ENCODE results near the gene PNPLA6. TPM values are rescaled to one million over a fixed set of nuclear protein-coding genes. Genes with fewer than 3 reads are reported as not detected.

PNPLA6 gene
- total RNA-seq, 1 donor from 2014 or later, result 82.0 TPM

DNA sequence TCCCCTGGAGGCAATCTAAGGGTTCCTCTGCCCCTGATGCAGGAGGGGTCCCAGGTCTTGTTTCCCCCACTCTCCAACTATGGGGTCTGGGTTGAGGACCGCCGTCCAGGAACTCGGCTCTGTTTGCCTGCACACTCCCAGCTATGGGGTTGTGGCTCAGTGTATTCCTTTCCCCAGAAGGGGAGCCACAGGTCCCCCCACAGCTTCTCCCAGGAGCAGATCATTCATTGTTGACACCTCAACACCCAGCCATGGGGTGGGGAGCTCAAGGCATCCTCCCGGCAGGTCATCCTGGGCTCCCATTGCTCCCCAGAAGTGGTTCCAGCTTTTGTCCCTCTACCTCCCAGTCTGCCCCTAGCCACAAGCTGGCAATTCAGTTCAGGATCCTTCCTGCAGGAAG, 18.6 kb upstream of the PNPLA6 start:
- Mint-ChIP-seq H3K4me1 (ENCODE audit: low read depth, unreplicated experiment) (peaks cover 15% of the 10 kb centered on the region), H3K27ac (ENCODE audit: unreplicated experiment) (peak overlapping the region; percentile 94), H3K9me3 (ENCODE audit: unreplicated experiment) (peaks cover 19% of the 10 kb centered on the region), H3K27me3 (ENCODE audit: unreplicated experiment) (peaks cover 19% of the 10 kb centered on the region), H3K4me3 (ENCODE audit: unreplicated experiment) (peak overlapping the region; percentile 93), H3K36me3 (ENCODE audit: unreplicated experiment) (no peaks in the 10 kb centered on the region)
- no peak for DNase-seq
- TF ChIP-seq, protein P1, sequence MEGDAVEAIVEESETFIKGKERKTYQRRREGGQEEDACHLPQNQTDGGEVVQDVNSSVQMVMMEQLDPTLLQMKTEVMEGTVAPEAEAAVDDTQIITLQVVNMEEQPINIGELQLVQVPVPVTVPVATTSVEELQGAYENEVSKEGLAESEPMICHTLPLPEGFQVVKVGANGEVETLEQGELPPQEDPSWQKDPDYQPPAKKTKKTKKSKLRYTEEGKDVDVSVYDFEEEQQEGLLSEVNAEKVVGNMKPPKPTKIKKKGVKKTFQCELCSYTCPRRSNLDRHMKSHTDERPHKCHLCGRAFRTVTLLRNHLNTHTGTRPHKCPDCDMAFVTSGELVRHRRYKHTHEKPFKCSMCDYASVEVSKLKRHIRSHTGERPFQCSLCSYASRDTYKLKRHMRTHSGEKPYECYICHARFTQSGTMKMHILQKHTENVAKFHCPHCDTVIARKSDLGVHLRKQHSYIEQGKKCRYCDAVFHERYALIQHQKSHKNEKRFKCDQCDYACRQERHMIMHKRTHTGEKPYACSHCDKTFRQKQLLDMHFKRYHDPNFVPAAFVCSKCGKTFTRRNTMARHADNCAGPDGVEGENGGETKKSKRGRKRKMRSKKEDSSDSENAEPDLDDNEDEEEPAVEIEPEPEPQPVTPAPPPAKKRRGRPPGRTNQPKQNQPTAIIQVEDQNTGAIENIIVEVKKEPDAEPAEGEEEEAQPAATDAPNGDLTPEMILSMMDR (IDR thresholded peaks at IDR 0.05; ENCODE audit: partially characterized antibody, unreplicated experiment), result no peak

GRCh38 chr19:7519361-7520130, 16.0 kb upstream of the PNPLA6 start:
- peaks cover 20% of the 10 kb centered on the region for H3K9me3 Mint-ChIP-seq (ENCODE audit: unreplicated experiment)
- H3K36me3 Mint-ChIP-seq (ENCODE audit: unreplicated experiment), result no peaks in the 10 kb centered on the region
- DNase-seq, result no peak
- H3K27me3 Mint-ChIP-seq (ENCODE audit: unreplicated experiment), result peaks cover 18% of the 10 kb centered on the region
- peaks cover 15% of the 10 kb centered on the region for H3K4me1 Mint-ChIP-seq (ENCODE audit: low read depth, unreplicated experiment)
- TF ChIP-seq, protein P1 (IDR thresholded peaks at IDR 0.05; ENCODE audit: partially characterized antibody, unreplicated experiment), result no peak
- H3K27ac Mint-ChIP-seq (ENCODE audit: unreplicated experiment), result no peak overlapping the region
- H3K4me3 Mint-ChIP-seq (ENCODE audit: unreplicated experiment), result no peak overlapping the region

- peaks cover 14% of the 10 kb centered on the region for H3K27me3 Mint-ChIP-seq (ENCODE audit: unreplicated experiment)
- no peak for DNase-seq
- TF ChIP-seq, protein P1 (IDR thresholded peaks at IDR 0.05; ENCODE audit: partially characterized antibody, unreplicated experiment), result no peak
- no peaks in the 10 kb centered on the region for H3K36me3 Mint-ChIP-seq (ENCODE audit: unreplicated experiment)
- H3K27ac Mint-ChIP-seq (ENCODE audit: unreplicated experiment), result no peak overlapping the region
- H3K4me3 Mint-ChIP-seq (ENCODE audit: unreplicated experiment), result no peak overlapping the region
- peaks cover 16% of the 10 kb centered on the region for H3K9me3 Mint-ChIP-seq (ENCODE audit: unreplicated experiment)
- H3K4me1 Mint-ChIP-seq (ENCODE audit: low read depth, unreplicated experiment), result peaks cover 8% of the 10 kb centered on the region
These were observed 15.1 kb upstream of the PNPLA6 start for GRCh38 chr19:7520131-7521051.

DNA sequence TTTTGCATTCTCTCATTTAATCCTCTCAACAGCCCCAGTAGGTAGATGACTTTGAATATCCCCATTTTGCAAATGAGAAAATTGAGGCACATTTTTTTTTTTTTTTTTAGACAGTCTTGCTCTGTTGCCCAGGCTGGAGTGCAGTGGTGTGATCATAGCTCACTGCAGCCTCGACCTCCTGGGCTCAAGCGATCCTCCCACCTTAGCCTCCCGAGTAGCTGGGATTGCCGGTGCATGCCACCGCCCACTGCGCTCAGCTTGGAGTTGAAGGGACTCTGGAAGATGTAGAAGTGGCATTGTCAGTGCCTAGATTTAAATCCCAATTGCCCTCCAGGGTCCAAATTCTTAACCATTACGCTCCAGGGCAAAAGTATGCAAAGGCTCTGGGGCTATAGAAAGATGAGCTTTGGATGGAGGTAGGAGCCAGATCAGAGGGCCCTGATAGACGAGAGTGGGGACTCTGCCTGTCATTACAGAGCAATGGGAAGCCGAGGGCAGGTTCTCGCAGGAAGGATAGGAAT, 13.9 kb upstream of the PNPLA6 start:
- no peak for DNase-seq
- TF ChIP-seq, protein P1 (IDR thresholded peaks at IDR 0.05; ENCODE audit: partially characterized antibody, unreplicated experiment), result no peak

More for the DNA sequence above, 13.9 kb upstream of the PNPLA6 start:
- H3K27ac Mint-ChIP-seq (ENCODE audit: unreplicated experiment), result peak overlapping the region; percentile 83
- peak overlapping the region; percentile 98 for H3K4me3 Mint-ChIP-seq (ENCODE audit: unreplicated experiment)
- H3K4me1 Mint-ChIP-seq (ENCODE audit: low read depth, unreplicated experiment), result peaks cover 5% of the 10 kb centered on the region
- H3K27me3 Mint-ChIP-seq (ENCODE audit: unreplicated experiment), result peaks cover 10% of the 10 kb centered on the region
- H3K9me3 Mint-ChIP-seq (ENCODE audit: unreplicated experiment), result peaks cover 12% of the 10 kb centered on the region
- H3K36me3 Mint-ChIP-seq (ENCODE audit: unreplicated experiment), result no peaks in the 10 kb centered on the region
